NCI-H2171 treated with DMSO at 0.1 percent for 48 hours (cell line): ENCODE results near the gene RPS23.
"Not testable (repeated sequence)": the region's sequence is repeated elsewhere in the genome, so short reads cannot be mapped to it uniquely, and the experiment has no call there.

Experiments used
- DNase-seq: peaks from one replicate; lab custom pipeline; 2025; lab: John Stamatoyannopoulos, UW

RPS23 gene

GRCh38 chr5:82287625-82288024, 9.5 kb upstream of the RPS23 start:
- DNase-seq = no peak

- no peak for DNase-seq
Observed at GRCh38 chr5:82285206-82285605, 7.1 kb upstream of the RPS23 start.

GRCh38 chr5:82283893-82284292, 5.7 kb upstream of the RPS23 start:
- DNase-seq = no peak

- no peak for DNase-seq
Observed at GRCh38 chr5:82278711-82279370, 687 bp upstream of the RPS23 start.

- DNase-seq = no peak
Observed at GRCh38 chr5:82277613-82277986, 554 bp downstream of the RPS23 start.

- DNase-seq = no peak
Observed at GRCh38 chr5:82276800-82277612, 1.1 kb downstream of the RPS23 start.

GRCh38 chr5:82275216-82275664, 2.9 kb downstream of the RPS23 start:
- DNase-seq = no peak

- no peak for DNase-seq
Observed at GRCh38 chr5:82274343-82275211, 3.6 kb downstream of the RPS23 start.

GRCh38 chr5:82273426-82273825, 4.7 kb downstream of the RPS23 start:
- not testable (repeated sequence) for DNase-seq

GRCh38 chr5:82272571-82273356, 5.4 kb downstream of the RPS23 start:
- DNase-seq = not testable (repeated sequence)

GRCh38 chr5:82269363-82269762, 8.8 kb downstream of the RPS23 start:
- not testable (repeated sequence) for DNase-seq

GRCh38 chr5:82267297-82267933, 10.7 kb downstream of the RPS23 start:
- DNase-seq = not testable (repeated sequence)

- no peak for DNase-seq
Observed at GRCh38 chr5:82265047-82265446, 13.1 kb downstream of the RPS23 start.

GRCh38 chr5:82259172-82259800, 18.9 kb downstream of the RPS23 start:
- DNase-seq = peak; percentile 39

GRCh38 chr5:82257729-82258128, 20.4 kb downstream of the RPS23 start:
- DNase-seq = no peak

- DNase-seq = no peak
Observed at GRCh38 chr5:82257247-82257646, 20.9 kb downstream of the RPS23 start.

GRCh38 chr5:82255844-82256243, 22.3 kb downstream of the RPS23 start:
- DNase-seq = no peak

- no peak for DNase-seq
Observed at GRCh38 chr5:82252744-82253143, 25.4 kb downstream of the RPS23 start.

GRCh38 chr5:82246960-82247574, 31.1 kb downstream of the RPS23 start:
- no peak for DNase-seq
